Measurements from ENCODE around the gene TMEM151A. TPM values are rescaled to one million over a fixed set of nuclear protein-coding genes. Genes with fewer than 3 reads are reported as not detected.

TMEM151A gene
- total and polyA plus RNA-seq, 2 donors (not counting 1 experiment from before 2014, with no cell fraction given), result under 0.01 TPM; not detected in 1

DNA sequence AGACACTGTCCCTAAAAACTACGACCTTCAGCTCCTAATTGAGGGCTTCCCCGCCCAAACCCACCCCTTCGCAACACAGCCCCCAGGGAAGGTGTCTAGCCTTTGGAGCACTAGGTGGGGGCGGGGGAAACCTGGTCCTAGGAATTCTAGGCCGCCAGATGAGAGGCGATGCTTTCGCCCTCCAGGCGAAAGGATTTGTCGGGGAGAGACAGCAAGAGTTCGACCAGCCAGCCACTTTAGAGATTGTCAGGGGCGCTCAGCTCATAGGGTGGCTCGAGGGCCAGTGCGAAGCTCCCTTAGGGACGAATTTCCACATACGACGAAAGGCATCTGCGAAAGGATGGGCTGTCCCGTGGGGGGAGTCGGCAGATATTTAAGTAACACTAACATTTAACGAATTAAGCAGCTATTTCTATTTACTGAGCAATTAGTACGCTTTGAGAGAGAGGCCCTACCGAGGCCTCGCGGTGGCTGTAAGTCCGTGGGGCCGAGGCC is 19.8 kb downstream of the TMEM151A start:
- Histone ChIP-seq H3K36me3 (ENCODE audit: control insufficient read depth, insufficient read depth, low read length) (peaks cover 7% of the 10 kb centered on the region), H3K9ac (ENCODE audit: insufficient read depth, low read length) (no peak overlapping the region), H3K9me3 (ENCODE audit: control insufficient read depth, insufficient read depth, low read depth, low read length) (no peaks in the 10 kb centered on the region), H3K4me3 (replicated peaks in 1 of 4; ENCODE audit: control extremely low read depth in 1 of 4, insufficient read depth in 1 of 4, low read depth in 3 of 4, low read length in 4 of 4) (peak overlapping the region in 3 of 4 experiments; percentile 13 to 71 (median 63)), H3K27ac (ENCODE audit: insufficient read depth, low read length) (peak overlapping the region; percentile 84), H4K20me1 (ENCODE audit: control insufficient read depth, extremely low read depth, insufficient read depth, low read length) (no peaks in the 10 kb centered on the region), H3K79me2 (ENCODE audit: control insufficient read depth, insufficient read depth, low read length) (peaks cover 30% of the 10 kb centered on the region), H2AFZ (ENCODE audit: low read length) (no peak overlapping the region), H3K4me1 (ENCODE audit: control insufficient read depth, extremely low read depth, insufficient read depth, low read length) (no peaks in the 10 kb centered on the region), H3K27me3 (ENCODE audit: control insufficient read depth, insufficient read depth, low read length) (no peaks in the 10 kb centered on the region), H3K4me2 (ENCODE audit: extremely low read depth, insufficient read depth, low read length) (peak overlapping the region; percentile 49)
- no peak for DNase-seq (ENCODE audit: low read depth in 2 of 2)
- TF ChIP-seq EZH2 (IDR thresholded peaks at IDR 0.05; ENCODE audit: low read length, missing control alignments), result no peak
- no peak for TF ChIP-seq CTCF (conservative IDR thresholded peaks at IDR 0.05 in 1 of 2, IDR thresholded peaks at IDR 0.05 in 1 of 2; ENCODE audit: low read depth in 1 of 2, low read length in 2 of 2)

DNA sequence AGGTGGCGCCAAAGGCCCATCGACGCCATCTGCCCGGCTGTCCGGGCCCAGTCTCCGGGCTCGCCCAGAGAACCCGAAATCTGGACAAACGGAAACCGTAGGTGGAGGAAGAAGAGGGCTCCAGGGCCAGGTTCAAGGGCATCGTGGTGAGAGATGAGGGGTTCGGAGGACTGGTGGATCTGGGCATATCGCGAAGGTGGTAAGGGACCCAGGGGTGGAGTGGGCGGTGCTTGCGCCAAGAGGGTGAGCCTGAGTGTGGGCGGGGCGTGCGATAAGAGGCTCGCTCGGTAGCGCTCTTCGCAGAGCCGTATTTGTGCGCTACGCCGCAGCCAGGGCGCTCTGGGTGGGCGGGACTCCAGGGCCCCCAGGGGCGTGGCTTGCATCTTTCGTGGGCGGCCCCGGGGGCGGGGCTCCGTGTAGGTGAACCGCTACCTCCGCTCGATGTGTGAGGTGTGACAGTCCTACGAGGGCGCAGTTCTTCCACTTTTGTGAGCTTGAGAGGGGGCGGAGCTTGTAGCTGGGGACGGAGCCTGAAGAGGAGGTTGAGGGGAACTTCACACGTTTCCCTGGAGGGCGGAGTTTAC is 20.4 kb downstream of the TMEM151A start:
- TF ChIP-seq EZH2 (IDR thresholded peaks at IDR 0.05; ENCODE audit: low read length, missing control alignments) (no peak), CTCF (conservative IDR thresholded peaks at IDR 0.05 in 1 of 2, IDR thresholded peaks at IDR 0.05 in 1 of 2; ENCODE audit: low read depth in 1 of 2, low read length in 2 of 2) (peak; percentile 79 to 86)
- H3K9me3 ChIP-seq (ENCODE audit: control insufficient read depth, insufficient read depth, low read depth, low read length), result no peaks in the 10 kb centered on the region
- DNase-seq (ENCODE audit: low read depth in 2 of 2), result peak; percentile 92 to 94
- H3K9ac ChIP-seq (ENCODE audit: insufficient read depth, low read length), result peak overlapping the region; percentile 35
- peaks cover 33% of the 10 kb centered on the region for H3K79me2 ChIP-seq (ENCODE audit: control insufficient read depth, insufficient read depth, low read length)
- peak overlapping the region; percentile 84 for H3K27ac ChIP-seq (ENCODE audit: insufficient read depth, low read length)
- no peaks in the 10 kb centered on the region for H3K27me3 ChIP-seq (ENCODE audit: control insufficient read depth, insufficient read depth, low read length)
- H3K36me3 ChIP-seq (ENCODE audit: control insufficient read depth, insufficient read depth, low read length), result peaks cover 7% of the 10 kb centered on the region
- H3K4me3 ChIP-seq (replicated peaks in 1 of 4; ENCODE audit: control extremely low read depth in 1 of 4, insufficient read depth in 1 of 4, low read depth in 3 of 4, low read length in 4 of 4), result peak overlapping the region; percentile 13 to 71 (median 42)
- H3K4me1 ChIP-seq (ENCODE audit: control insufficient read depth, extremely low read depth, insufficient read depth, low read length), result no peaks in the 10 kb centered on the region
- H2AFZ ChIP-seq (ENCODE audit: low read length), result peak overlapping the region; percentile 56
- no peaks in the 10 kb centered on the region for H4K20me1 ChIP-seq (ENCODE audit: control insufficient read depth, extremely low read depth, insufficient read depth, low read length)
- H3K4me2 ChIP-seq (ENCODE audit: extremely low read depth, insufficient read depth, low read length), result peak overlapping the region; percentile 49

DNA sequence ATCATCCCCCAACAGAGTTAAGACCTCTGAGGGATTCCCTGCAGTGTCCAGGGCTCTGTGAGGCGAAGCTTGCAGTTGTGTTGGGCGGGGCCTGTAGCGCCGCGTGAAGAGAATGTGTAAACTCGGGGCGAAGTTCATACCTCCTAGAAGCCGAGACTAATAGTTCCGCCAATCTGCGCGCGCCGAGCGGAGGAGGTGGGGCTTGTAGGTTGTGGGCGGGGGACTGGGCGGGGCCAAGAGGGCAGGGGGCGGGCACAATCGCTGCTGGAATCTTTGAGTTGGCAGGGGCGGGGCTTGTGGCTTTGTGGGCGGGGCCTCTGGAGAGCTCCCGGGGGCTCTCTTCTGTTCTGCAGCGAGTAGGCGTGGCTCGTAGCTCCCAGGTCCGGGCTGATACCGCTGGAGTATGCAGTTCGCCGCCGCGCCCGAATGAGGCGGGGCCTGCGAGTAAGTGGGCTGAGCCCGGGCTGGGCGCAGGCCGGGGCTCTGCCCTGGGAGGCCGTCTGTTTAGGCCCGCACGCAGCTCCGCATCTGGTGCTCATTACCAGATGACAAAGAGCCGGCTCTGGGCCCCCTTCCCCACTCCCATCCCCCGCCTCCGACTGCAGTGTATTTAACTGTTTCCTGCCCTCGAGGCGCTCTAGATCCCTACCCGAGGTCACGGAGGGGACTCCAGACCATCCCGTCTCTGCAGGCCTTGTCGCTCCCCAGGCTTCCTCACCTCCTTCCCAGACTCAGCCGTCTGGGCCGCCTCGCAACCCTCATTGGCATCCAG is 21.0 kb downstream of the TMEM151A start:
- H3K36me3 ChIP-seq (ENCODE audit: control insufficient read depth, insufficient read depth, low read length), result peaks cover 7% of the 10 kb centered on the region
- peaks cover 6% of the 10 kb centered on the region for H3K4me1 ChIP-seq (ENCODE audit: control insufficient read depth, extremely low read depth, insufficient read depth, low read length)

More for the DNA sequence above, 21.0 kb downstream of the TMEM151A start:
- TF ChIP-seq CTCF (conservative IDR thresholded peaks at IDR 0.05 in 1 of 2, IDR thresholded peaks at IDR 0.05 in 1 of 2; ENCODE audit: low read depth in 1 of 2, low read length in 2 of 2) (no peak), EZH2 (IDR thresholded peaks at IDR 0.05; ENCODE audit: low read length, missing control alignments) (no peak)
- no peaks in the 10 kb centered on the region for H3K9me3 ChIP-seq (ENCODE audit: control insufficient read depth, insufficient read depth, low read depth, low read length)
- peaks cover 33% of the 10 kb centered on the region for H3K79me2 ChIP-seq (ENCODE audit: control insufficient read depth, insufficient read depth, low read length)
- peak overlapping the region; percentile 66 to 90 (median 82) for H3K4me3 ChIP-seq (replicated peaks in 1 of 4; ENCODE audit: control extremely low read depth in 1 of 4, insufficient read depth in 1 of 4, low read depth in 3 of 4, low read length in 4 of 4)
- H3K27ac ChIP-seq (ENCODE audit: insufficient read depth, low read length), result peak overlapping the region; percentile 97
- peak overlapping the region; percentile 99 for H3K4me2 ChIP-seq (ENCODE audit: extremely low read depth, insufficient read depth, low read length)
- no peaks in the 10 kb centered on the region for H4K20me1 ChIP-seq (ENCODE audit: control insufficient read depth, extremely low read depth, insufficient read depth, low read length)
- peak; percentile 98 to 99 for DNase-seq (ENCODE audit: low read depth in 2 of 2)
- H2AFZ ChIP-seq (ENCODE audit: low read length), result peak overlapping the region; percentile 56
- peak overlapping the region; percentile 85 for H3K9ac ChIP-seq (ENCODE audit: insufficient read depth, low read length)
- H3K27me3 ChIP-seq (ENCODE audit: control insufficient read depth, insufficient read depth, low read length), result no peaks in the 10 kb centered on the region

Data from fibroblast of lung (primary cell).